ENCODE measurements around the gene CCK. TPM values are rescaled to one million over a fixed set of nuclear protein-coding genes. Genes with fewer than 3 reads are reported as not detected.

CCK gene
- total and polyA plus RNA-seq, 2 experiments from 2014 or later, result 0.97 TPM; not detected in 1

DNA sequence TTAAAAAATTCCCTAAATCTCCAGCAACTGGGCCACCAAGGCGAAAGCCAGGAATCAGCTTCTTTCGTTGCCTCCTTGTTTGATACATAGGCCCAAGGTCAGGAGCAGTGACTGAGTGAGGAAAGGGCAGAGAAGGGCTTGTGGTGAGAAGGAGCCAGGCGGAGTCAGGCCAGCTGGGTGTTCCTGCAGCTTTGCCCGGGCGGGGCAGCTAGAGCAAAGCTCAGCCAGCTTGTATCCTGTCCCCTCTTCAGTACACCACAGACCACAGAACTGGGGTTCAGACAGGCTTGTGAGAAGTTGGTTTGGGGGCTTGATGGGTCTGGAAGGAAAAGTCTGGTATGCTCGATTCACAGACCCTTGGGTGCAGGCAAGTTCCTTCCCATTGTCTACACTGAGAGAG is 52.6 kb downstream of the CCK start:
- TF ChIP-seq EZH2phosphoT487 (IDR thresholded peaks at IDR 0.05; ENCODE audit: low read depth, severe bottlenecking, unreplicated experiment), result no peak
- TF ChIP-seq CTCF (IDR thresholded peaks at IDR 0.05; ENCODE audit: poor library complexity), result no peak
- no peak for TF ChIP-seq EZH2 (IDR thresholded peaks at IDR 0.05; ENCODE audit: borderline replicate concordance)
- Histone ChIP-seq H3K9me2 (replicated peaks; ENCODE audit: insufficient read depth) (no peaks in the 10 kb centered on the region), H3K27me3 (no peaks in the 10 kb centered on the region), H2AFZ (no peak overlapping the region), H3K79me2 (no peaks in the 10 kb centered on the region), H4K20me1 (ENCODE audit: insufficient read depth, poor library complexity, severe bottlenecking) (no peaks in the 10 kb centered on the region), H3K9me3 (ENCODE audit: low read depth) (no peaks in the 10 kb centered on the region), H3K4me3 (no peak overlapping the region), H3K36me3 (replicated peaks; ENCODE audit: insufficient read depth, low read depth) (no peaks in the 10 kb centered on the region), H3K27ac (no peak overlapping the region), H3K4me2 (no peak overlapping the region), H3K4me1 (ENCODE audit: insufficient read depth) (peaks cover 3% of the 10 kb centered on the region)
- 96% methylated on average over 6 of the region's 6 CpGs for WGBS (ENCODE audit: low lambda C conversion rate, missing lambda C conversion rate)
- DNase-seq (ENCODE audit: low spot score), result no peak

GRCh38 chr3:42210726-42211125 is 55.3 kb downstream of the CCK start:
- Histone ChIP-seq H2AFZ (no peak overlapping the region), H3K27me3 (no peaks in the 10 kb centered on the region), H3K27ac (no peak overlapping the region), H3K4me3 (no peak overlapping the region), H3K9me2 (replicated peaks; ENCODE audit: insufficient read depth) (no peaks in the 10 kb centered on the region), H3K36me3 (replicated peaks; ENCODE audit: insufficient read depth, low read depth) (no peaks in the 10 kb centered on the region), H3K4me2 (no peak overlapping the region), H3K4me1 (ENCODE audit: insufficient read depth) (no peaks in the 10 kb centered on the region), H3K9me3 (ENCODE audit: low read depth) (no peaks in the 10 kb centered on the region), H3K79me2 (no peaks in the 10 kb centered on the region), H4K20me1 (ENCODE audit: insufficient read depth, poor library complexity, severe bottlenecking) (no peaks in the 10 kb centered on the region)
- TF ChIP-seq CTCF (IDR thresholded peaks at IDR 0.05; ENCODE audit: poor library complexity) (no peak), EZH2 (IDR thresholded peaks at IDR 0.05; ENCODE audit: borderline replicate concordance) (no peak), EZH2phosphoT487 (IDR thresholded peaks at IDR 0.05; ENCODE audit: low read depth, severe bottlenecking, unreplicated experiment) (no peak)
- 84% methylated on average over 2 of the region's 2 CpGs for WGBS (ENCODE audit: low lambda C conversion rate, missing lambda C conversion rate)
- no peak for DNase-seq (ENCODE audit: low spot score)

DNA sequence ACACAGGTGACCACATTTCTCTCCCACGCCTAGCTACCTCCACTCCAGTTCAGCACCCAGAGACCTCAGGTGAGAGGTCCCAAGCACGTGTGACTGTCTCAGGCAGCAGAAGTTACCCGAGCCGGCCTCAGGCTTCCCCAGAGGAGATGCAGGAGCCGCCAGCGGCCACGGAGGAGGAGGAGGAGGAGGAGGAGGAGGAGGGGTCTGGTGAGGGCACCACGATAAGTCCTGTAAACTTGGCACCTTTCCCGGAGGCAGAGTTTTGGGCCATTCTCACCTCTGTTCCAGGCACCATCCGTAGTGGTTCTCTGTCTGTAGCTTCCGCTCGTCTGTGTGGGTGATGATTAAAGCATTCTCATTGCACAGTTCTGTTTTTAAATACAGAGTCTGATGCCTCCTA is 56.1 kb downstream of the CCK start:
- no peak overlapping the region for H2AFZ ChIP-seq
- no peaks in the 10 kb centered on the region for H3K4me1 ChIP-seq (ENCODE audit: insufficient read depth)
- no peaks in the 10 kb centered on the region for H4K20me1 ChIP-seq (ENCODE audit: insufficient read depth, poor library complexity, severe bottlenecking)
- no peaks in the 10 kb centered on the region for H3K9me2 ChIP-seq (replicated peaks; ENCODE audit: insufficient read depth)
- H3K9me3 ChIP-seq (ENCODE audit: low read depth), result no peaks in the 10 kb centered on the region
- 91% methylated on average over 11 of the region's 12 CpGs for whole genome bisulfite sequencing (ENCODE audit: low lambda C conversion rate, missing lambda C conversion rate)
- TF ChIP-seq EZH2phosphoT487 (IDR thresholded peaks at IDR 0.05; ENCODE audit: low read depth, severe bottlenecking, unreplicated experiment), result no peak
- TF ChIP-seq CTCF (IDR thresholded peaks at IDR 0.05; ENCODE audit: poor library complexity), result no peak
- TF ChIP-seq EZH2 (IDR thresholded peaks at IDR 0.05; ENCODE audit: borderline replicate concordance), result no peak
- no peak overlapping the region for H3K27ac ChIP-seq
- H3K27me3 ChIP-seq, result no peaks in the 10 kb centered on the region
- no peaks in the 10 kb centered on the region for H3K79me2 ChIP-seq
- DNase-seq (ENCODE audit: low spot score), result no peak
- H3K36me3 ChIP-seq (replicated peaks; ENCODE audit: insufficient read depth, low read depth), result no peaks in the 10 kb centered on the region
- no peak overlapping the region for H3K4me2 ChIP-seq
- no peak overlapping the region for H3K4me3 ChIP-seq

Small RNAs within 50 kb of the gene (small RNA-seq; reads per million reads assigned to genes)
- not detected for gene RNU4-78P

Other genes with a start within 250 kb of the CCK start
- 28.8 and 31.5 TPM in 2 replicates for gene TRAK1, start 174.8 kb downstream of the CCK start, total RNA-seq
- gene TRAK1, start 174.8 kb downstream of the CCK start, polyA plus RNA-seq, result 19.0 and 21.0 TPM in 2 replicates
- gene LYZL4, start 144.4 kb upstream of the CCK start, total RNA-seq, result not detected in 2 replicates
- not detected in 2 replicates for gene LYZL4, start 144.4 kb upstream of the CCK start, polyA plus RNA-seq
- 12.2 and 19.2 TPM in 2 replicates for gene VIPR1, start 236.5 kb upstream of the CCK start, total RNA-seq
- 17.3 and 17.5 TPM in 2 replicates for gene VIPR1, start 236.5 kb upstream of the CCK start, polyA plus RNA-seq